Measurements from ENCODE around the gene C22orf31.
"Not testable (repeated sequence)": the region's sequence is repeated elsewhere in the genome, so short reads cannot be mapped to it uniquely, and the experiment has no call there.

C22orf31 gene

DNA sequence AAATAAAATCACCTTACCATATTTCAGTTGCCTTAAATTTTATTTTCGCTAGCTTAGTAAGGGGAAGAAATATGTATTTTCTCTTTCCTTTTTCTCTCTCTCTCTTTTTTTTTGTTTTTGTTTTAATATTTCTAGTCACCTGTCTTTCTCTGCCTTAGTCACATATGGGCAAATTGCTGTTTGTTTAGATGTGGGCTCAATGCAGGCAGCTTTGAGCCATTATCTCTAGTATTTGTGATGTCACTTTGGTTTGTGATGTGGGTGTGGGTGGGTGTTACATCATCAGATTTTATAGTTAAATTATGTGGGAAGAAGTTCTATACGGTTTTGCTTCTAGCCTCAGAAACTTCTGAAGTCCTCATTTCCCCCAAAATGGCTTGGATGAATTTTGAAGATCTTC lies at the start of gene C22orf31:
Gene C22orf31 (minus strand): TSS at position 59 of the 400 bp plus-strand sequence. CDS start 39 bp downstream, at position 20.
- no peak for DNase-seq

DNA sequence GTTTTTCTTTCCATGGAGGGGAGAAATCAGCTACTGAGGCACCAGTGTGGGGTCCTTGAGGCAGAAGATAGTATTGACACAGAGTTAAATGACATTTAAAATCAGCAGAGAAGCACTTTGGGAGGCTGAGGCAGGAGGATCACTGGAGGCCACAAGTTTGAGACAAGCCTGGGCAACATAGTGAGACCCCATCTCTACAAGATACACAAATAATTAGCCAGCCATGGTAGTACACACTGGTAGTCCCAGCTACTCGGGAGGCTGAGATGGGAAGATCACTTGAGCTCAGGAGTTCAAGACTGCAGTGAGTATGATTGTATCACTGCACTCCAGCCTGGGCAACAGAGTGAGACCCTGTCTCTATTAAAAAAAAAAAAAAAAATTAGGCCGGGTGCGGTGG lies 49.3 kb upstream of the C22orf31 start:
- no peak for DNase-seq

DNA sequence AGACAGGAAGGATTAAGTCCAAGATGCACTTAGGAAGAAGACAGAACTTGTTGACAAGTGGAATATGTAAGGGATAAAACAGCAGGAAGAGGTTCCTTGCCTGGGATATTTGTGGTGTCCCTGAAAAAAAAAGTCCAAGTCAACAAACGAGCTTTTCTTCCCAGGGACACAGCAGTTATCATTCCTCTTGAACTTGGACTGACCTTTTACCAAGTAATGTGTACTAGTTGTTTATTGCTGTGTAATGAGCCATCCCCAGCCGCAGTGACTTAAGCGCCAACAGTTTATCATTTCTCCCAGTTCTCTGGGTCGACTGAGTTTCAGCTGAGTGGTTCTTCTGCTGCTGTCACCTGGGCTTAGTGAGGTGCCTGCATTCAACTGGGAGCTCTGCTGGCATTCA lies 48.2 kb upstream of the C22orf31 start:
- DNase-seq = no peak

DNA sequence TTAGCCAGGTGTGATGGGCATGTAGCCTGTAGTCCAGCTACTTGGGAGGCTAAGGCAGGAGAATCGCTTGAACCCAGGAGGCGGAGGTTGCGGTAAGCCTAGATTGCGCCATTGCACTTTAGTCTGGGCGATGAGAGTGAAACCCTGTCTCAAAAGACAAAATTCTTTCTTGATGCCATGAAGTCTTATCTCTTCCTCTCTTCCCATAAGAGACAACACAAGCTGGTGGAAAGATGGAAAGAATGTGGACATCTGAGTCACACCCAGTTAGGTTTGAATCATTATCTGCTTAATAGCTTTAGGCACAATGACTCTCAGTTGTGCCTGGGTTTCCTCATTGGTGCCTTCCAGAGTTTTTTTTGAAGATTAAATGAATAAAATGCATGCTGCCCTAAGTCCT lies 46.5 kb upstream of the C22orf31 start:
- DNase-seq = no peak

DNA sequence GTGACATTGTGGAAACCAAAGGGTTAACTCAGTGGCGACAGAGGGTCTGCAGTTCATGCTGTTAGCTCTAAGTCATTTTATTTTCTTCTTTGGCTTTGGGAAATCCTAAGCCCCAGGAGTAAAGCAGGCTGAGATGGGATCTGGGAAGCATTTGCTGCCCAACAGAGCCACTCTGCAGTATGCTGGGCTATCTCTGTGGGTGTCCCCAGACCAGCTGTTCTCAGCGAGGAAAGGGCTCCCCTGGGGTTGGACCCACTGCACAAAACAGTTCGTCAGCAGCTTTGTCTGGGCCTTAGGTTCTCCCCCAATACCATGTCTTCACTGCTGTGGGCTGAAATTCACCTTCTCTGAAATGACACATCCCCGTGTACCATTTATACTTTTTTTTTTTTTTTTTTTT lies 45.2 kb upstream of the C22orf31 start:
- no peak for DNase-seq

DNA sequence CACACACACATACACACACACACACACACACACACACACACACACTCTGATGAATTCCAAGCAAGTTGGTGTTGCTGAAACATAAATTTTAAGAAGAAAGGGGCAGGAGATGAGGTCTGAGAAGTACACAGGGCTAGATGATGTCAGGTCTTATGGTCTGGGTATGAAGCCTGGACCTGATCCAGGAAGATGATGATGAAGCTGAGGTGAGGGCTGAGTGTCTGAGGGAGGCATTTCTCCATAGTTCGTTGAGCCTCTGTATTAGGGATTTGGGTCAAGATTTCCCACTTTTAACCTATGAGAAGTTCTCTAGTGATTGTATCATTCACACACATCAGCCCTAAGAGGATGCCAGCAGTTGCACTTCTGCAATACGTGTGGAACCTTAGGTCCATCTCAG lies 43.8 kb upstream of the C22orf31 start:
- no peak for DNase-seq

DNA sequence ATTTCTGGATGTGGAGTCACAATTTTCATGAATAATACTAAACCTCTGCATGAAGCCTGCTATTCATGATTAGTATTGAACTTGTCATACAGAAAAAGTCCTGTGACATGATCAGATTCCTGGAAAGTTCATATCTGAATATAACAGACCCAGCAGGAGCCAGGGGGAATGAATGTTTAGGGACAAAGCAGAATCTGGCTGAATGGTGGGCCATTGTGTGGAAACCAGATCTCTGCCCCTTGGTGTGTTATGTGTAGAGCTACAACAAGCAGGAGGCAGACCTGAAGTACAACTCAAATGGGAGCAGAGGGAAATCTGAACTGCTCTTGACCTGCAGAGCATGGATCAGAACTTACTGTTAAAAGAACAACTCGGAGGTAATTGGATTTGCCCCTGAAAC lies 41.5 kb upstream of the C22orf31 start:
- DNase-seq = no peak

DNA sequence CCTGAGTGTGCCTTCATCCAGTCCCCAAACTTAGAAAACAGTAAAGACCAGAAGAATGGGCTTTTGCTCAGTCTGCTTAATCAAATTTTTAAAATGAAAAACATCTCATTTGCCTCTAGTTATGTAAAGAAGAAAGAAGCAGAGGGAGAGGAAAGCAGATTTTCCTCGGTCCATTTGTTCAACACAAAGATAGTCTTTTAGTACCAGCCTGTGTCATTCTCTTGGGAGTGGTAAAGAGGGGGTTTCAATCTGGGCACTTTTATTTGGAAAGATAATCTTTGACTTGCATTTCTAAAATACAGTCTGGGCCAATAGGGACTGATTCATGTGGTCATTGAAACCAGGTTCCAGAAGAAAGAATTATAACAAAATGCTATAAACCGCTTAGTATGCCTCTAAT lies 40.7 kb upstream of the C22orf31 start:
- no peak for DNase-seq

DNA sequence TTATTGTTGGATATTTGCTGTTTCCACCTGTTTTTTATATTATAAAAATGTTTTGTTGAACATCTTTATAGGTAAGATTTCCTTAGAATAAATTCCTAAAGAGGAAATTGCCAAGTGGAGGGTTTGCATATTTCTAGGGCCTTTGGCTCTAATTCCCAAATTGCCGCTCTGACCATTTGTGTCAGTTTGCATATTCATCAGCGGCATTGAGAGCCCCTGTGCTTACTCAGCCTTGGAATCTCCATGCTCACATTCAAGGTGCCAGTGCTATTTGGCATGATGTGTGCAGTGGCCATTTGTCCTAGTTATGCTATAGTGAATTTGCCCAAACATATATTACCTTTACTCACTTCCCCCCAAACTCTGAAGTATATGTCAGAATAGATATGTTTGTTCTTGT lies 36.7 kb upstream of the C22orf31 start:
- no peak for DNase-seq

DNA sequence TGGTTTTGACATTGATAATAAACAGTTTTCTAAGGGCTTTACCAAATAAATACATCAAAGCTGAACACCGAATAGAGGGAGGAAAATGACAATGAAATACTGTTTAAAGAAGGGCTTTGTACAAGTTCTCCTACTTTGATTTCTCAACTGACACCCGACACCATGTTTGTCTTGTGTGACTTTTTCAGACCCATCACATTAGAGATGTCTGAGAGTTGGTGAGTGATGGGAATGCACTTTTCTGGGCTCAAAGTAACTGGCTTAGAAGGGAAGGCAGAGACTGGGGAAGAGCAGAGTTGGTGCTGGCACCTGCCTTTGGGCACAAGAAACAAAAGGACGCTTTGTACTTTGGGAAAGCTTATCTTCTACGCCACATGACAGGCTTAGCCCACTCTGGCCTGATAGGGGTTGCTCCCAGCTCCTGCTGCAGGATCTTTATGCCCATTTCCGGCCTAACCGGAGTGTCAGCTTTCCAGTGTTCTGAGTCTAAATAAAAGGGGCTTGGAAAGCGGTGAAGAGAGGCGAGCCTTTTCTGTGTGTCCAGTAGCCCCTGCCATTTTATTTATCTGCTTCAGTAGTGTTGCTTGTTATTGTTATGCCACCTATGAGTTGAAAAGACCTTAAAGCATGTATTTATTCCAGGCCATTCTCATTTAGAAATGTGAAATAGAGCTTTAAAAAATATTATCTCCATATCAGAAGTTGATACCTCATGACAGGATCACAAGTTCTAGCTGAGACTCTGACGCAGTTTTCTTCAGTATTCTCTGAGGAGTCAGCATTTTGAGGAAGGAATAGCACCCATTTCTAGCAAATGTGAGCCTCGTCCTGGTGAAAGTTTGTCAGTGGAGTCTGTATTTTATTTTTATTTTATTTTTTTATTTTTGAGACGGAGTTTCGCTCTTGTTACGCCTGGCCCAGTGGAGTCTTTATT lies 35.4 kb upstream of the C22orf31 start:
- no peak for DNase-seq

DNA sequence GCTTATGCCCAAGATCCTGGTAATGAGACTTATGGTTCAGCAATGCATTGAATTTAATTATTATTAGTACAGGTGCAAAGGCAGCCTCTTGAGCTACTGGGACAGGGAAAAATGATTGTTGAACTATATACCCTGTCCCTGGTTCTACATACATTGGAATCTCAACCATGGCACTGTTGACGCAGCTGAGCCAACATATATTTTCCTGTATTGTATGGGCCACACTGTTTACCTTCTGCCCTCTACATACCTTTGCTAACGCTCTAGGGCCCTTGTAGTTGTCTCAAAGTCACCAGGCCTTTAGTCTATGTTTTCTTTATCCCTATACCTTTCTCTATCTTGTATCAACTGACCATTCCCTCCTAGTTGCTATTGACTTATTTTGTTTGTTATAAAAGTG lies 33.8 kb upstream of the C22orf31 start:
- no peak for DNase-seq

DNA sequence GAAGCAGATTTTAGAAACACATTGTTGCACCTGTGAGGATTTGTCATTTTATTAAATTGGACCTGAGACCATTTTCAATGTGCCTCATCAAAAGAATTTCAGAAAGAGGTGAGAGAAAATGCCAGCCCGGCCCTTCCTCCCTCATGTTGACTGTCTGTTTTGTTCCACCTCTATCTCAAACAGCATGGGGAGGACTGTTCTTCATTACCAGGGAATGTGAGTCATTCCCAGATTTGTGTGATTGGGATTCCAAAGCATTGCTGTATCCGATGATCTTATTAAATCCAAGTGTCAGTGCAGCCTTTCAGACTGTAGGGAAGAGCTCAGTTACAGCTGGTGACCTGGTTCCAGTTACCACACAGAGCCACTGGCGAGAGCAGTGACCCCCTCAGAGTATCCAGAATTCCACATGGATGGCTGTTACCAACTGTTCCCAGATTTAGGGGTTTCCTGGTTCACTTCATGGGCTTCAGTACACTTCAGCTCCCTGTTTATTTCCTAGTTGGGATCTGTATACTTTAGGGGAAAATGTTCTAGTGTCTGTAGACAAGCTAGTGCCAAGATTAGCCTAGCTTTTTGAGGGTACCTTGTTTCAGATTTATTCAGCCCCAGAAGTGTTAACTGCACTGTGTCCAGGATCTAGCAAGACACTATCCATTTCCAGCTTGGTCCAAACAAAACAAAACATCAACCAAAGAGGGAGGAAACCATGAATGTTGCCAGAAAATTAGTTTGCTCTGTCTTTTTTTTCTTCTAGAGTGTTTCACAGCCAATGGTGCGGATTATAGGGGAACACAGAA lies 32.1 kb upstream of the C22orf31 start:
- no peak for DNase-seq

DNA sequence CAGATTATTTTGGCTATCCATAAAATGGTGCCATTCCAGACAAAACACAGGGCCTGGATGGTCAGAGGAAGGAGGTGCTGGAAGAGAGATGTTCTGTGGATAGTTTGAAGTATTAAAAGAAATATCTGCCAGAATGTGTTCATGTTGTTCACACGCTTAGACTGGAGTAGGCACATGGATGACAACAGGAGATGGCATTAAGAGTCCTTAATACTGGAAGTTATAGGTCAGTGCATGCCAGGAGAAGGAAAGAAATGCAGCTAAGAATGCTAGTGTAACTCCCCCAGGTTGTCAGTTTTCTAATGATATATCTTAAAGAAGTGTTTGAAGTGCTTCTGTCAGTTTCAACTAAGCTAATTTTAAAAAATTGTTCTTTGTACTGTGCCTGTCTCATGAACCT lies 31.4 kb upstream of the C22orf31 start:
- no peak for DNase-seq

DNA sequence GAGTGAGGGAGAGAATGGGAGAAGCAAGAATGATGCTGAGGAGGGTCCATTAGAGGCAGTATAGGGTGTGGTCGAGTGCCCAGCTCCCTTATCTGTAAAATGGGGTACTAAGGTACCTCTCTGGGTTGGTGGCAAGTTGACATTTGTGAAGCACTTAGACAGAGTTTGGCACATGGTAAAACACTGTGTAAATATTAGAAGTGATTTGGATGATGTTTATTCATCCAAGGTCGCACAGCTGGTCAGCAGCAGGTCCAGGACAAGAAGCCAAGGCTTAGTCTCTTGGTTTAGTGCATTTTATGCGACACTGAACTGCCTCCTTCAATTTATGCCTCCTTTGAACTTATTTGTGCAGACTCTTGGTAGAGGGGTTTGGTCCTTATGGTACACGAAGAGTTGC lies 30.6 kb upstream of the C22orf31 start:
- DNase-seq = no peak

DNA sequence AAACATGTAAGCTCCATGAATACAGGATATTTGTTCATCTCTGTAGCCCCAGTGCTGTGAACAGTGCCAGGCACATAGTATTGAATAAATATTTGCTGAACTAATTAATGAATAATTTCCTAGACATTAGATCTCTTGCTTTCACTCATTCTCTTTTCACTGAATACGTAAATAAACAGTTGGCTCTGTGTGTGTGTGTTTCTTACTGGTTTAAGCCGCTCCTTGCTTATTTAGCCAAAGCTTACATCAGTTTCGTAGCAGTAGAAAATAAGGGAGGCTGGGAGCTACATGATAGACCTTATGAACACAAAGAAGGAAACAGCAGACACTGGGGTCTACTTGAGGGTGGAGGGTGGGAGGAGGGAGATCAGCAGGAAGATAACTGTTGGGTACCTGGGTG lies 28.4 kb upstream of the C22orf31 start:
- no peak for DNase-seq

DNA sequence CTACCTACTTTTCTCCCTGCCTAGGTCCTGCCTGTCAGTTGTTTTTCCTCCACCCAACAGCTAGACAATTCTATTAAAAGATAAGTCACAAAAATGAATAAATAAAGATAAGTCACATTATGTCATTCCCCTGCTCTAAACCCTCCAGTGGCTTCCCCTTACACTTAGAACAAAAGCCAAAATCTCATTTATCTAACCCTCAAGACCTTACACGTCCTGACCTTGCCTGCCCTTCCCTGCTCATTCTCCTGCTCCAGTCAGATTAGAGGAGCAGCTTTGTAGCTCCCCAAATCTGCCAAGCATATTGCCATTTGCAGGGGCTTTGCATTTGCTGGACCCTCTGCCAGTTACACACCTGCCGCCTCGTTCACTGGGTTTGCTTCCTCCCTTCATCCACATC lies 27.9 kb upstream of the C22orf31 start:
- DNase-seq = no peak

DNA sequence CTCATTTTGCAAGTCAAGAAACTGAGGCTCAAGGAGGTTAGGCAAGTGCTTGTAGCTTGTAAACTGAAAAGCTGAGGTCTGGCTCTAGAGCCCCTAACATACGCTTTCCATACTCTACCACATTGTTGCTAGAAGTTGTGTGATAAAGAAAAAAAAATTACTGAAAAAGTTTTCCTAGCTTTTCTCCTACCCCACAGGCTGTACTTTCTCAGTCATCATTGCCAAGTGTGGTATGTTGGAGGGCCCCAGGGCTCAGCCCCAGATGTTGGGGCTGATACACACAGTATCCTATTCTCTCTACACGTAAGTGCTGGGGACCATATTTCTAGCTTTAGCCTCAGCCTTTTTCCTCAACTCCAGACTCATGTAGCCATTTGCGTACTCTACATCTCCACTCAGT lies 27.2 kb upstream of the C22orf31 start:
- DNase-seq = no peak

DNA sequence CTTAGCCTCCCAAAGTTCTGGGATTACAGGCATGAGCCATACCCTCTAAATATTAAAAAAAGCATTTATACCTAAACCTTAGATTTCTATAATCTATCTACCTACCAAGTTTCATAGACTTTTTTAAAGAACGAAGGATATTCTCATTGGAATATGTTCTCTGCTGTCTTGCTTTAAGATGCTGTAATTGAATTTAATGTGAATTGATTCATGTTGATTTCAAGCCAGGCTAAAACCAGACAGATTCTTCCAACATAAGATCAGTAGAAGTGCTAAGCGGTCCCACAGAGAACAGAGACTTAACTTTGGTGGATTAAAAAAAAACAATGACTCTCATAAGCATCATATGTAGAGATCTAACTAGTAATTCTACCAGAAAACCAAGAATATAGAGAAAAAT lies 25.4 kb upstream of the C22orf31 start:
- no peak for DNase-seq

DNA sequence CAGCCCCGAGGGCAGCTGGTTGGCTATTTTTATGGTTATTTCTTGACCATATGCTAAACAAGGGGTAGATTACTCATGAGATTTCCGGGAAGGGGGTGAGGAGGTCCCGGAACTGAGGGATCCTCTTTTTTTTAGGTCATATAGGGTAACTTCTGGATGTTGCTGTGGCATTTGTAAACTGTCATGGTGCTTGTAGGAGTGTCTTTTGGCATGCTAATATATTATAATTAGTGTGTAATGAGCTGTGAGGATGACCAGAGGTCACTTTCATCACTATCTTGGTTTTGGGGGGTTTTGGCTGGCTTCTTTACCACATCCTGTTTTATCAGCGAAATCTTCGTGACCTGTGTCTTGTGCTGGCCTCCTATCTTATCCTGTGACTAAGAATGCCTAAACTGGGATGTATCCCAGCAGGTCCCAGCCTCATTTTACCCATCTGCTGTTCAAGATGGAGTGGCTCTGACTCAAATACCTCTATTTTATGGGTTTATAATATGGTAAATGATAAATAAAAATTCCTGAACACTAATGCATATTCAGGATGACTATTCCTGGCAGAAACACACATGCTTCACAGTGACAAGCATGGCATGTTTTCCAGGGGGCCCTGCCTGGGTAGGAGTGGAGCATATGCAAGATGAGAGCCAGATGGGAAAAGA lies 22.4 kb upstream of the C22orf31 start:
- DNase-seq = peak in 1 of 2 donors; percentile 54

DNA sequence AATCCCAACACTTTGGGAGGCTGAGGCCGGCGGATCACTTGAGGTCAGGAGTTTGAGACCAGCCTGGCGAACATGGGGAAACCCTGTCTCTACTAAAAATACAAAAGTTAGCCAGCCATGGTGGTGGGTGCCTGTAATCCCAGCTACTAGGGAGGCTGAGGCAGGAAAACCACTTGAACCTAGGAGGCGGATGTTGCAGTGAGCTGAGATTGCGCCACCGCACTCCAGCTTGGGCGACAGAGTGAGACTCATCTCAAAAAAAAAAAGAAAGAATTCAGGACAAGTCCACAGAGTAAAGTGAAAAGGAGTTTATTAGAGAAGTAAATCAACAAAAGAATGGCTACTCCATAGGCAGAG lies 21.9 kb upstream of the C22orf31 start:
- DNase-seq = not testable (repeated sequence)

DNA sequence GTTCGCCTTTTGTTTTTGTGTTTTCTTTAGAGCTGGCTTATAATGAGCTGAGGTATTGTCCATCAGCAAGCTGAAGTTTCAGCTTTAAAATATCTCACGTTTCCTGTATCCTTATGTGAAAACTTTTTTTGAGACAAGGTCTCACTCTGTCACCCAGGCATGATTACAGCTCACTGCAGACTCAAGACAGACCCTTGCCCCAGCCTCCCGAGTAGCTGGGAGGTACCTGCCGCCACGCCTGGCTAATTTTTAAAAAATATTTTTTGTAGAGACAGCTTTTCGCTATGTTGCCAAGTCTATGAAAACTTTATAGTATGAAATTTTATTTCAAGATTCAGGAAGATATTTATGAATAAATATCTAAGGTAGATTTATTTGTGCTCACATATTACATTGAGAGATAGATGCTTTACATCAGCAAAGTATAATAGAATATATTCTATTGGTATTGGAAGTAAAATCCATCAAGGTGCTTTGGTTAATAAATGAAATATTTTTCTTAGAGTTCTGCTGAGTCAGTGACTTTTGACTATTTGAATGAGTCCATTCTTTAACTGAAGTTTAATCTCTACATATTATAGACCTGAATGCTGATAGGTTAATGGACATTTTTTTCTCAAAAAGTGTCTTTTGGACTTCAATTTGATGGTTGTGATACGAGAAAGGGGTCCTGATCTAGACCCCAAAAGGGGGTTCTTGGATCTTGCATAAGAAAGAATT lies 21.4 kb upstream of the C22orf31 start:
- DNase-seq = no peak

DNA sequence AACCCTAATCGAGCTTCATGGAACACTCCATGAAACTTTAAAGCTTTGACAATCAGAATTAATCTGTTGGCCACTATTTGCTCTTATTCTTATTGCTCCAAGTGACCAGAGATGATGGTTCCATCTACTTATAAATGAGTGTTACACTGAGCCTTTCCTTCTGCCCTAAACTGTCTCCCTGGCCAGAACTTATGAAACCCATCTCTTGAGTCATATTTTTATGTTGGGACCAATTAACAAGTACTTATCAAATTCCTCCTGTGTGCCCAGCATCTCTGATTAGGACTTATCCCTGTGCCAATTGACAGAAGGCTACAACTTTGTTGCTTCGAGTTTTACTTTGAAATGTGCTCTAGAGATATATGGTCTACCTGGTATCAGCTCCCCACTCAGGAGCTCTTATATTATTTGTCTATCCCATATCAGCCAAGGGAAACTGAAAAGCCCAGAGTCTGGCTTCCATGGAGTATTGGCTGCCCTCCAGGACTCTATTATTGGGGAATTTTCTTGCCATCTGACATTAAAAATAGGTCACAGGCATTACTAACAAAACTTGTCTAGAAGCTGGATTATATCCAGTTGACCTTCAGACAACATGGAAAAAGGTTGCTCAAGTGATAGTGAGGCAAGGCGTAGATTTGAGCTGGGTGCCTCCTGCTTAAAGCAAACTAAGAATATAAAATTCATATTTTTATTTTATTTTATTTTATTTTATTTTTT lies 20.0 kb upstream of the C22orf31 start:
- DNase-seq = no peak

Data from CD4-positive, alpha-beta T cell treated with Interferon alpha-2 for 1 hour (primary cell).